GM18507 (cell line): ENCODE measurements around the gene SYTL2.

Experiments used
- DNase-seq: peaks from one replicate; pipeline ENCODE4 v3.0.0; 2011; ENCODE audit warnings: low read depth; ENCODE audit not compliant: insufficient read length; ENCODE audit errors: extremely low spot score
- FAIRE-seq: peaks from 2 replicates; lab custom pipeline; 2011; peaks lifted over from hg19 to GRCh38; lab: Jason Lieb, UNC

SYTL2 gene

GRCh38 chr11:85827748-85828639, 17.1 kb upstream of the SYTL2 start:
- DNase-seq (no peak), FAIRE-seq (no peak)

DNA sequence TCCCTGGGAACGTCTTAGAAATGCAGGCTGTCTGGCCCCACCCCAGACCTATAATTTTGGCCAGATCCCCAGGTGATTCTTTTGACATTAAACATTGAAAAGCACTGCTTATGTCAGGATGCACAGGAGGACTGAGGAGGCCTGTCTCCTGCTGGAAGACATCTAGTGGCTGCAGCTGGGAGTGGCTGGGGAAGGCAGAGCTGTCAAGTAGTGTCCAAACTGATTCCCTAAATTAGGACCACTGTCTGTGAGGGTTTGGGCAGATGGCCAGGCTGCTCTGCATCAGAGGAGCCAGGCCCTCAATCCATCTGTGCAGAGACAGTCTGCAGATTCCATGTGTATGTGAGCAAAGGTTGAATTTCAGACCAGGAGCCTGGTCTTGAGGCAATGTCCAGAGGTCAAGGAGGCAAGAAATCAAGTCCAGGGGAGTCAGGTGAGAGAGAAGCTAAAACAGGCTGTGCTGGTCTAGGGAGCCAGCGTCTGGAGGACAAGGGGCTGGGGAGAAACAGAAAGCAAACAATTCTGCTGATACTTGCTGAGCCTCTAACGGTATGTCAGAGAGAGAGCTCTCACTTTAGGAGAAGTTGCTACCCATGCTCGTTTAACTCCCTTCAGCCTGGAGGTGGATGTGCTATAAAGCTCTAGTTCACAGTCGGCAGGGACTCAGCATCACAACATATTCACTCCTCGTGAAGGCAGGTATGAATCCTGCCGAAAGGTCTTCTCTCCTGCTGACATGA, 15.3 kb upstream of the SYTL2 start:
- FAIRE-seq (no peak), DNase-seq (no peak)

DNA sequence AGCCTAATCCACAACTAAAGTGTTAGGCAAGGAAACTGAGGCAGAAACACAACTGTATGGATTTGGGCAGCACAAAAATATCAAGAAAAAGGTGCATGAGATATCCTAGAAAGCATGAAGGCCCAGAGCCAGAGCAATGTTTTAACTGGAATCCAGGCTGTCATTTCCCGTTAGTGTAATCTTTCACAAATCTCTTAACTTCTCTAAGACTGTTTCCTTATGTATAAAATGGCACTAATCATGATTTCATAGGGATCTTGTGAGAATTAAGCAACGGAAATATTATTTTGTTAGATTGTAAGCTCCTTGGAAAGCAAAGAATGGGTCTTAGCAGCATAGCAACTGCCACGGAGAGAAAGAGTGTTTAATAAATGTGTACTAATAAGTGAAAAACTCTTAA, 14.7 kb upstream of the SYTL2 start:
- DNase-seq (no peak), FAIRE-seq (no peak)

DNA sequence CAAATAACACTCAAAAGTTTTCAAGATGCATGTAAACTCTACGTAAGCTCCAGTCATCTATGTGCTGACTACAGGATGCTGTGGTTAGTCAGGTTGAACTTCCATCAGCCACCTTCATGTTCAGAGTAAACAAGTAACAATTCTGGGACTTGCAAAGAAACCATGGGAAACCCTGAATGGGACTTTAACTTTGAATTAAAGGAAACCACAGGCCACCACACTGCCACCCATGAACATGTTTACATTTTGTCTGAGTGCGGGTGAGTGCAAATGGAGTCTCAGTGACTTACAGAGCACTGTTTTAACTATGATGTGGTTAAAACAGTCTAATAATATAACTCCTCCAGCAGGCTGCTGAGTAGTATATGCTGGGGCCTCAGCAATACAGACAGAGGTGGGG, 12.9 kb upstream of the SYTL2 start:
- DNase-seq (no peak), FAIRE-seq (no peak)

DNA sequence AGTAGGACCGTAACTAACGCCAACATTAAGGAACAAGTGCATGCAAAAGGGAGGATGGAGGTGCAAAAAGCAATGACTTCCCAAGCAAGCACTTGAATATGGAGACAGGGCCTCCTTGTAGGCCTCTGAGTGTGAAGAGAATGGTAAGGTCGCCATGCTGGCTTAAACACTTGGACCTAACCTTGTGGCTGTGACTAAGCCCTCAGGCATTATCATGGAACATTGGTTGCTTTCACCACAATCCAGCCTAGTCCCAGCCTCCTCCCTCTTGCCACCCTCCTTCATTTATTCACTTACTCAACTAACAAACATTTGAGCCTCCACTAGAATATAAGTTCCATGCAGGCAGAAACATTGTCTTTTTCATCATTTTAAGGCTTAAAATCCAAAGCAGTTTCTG, 11.9 kb upstream of the SYTL2 start:
- DNase-seq (no peak), FAIRE-seq (no peak)

DNA sequence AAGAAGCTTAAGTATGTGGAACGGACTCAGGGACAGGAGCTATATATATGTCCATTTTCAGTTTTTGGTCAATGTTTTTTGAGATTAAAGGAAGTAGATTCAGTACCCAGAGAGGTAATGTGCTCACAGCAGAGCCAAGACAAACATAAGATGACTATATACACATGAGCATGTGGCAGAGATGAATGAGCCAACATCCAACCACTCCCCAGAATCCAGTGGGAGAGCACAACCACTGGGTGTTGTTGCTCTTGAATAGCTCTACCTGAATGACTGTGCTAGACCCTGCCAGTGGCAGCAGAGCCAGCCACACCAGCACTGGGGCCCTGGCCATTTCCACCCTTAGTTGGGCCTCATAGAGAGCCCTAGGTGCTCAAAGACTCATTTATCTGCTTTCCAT, 10.7 kb upstream of the SYTL2 start:
- FAIRE-seq (no peak), DNase-seq (no peak)

- FAIRE-seq = no peak
- DNase-seq = no peak
Observed at GRCh38 chr11:85819441-85819840, 8.5 kb upstream of the SYTL2 start.

DNA sequence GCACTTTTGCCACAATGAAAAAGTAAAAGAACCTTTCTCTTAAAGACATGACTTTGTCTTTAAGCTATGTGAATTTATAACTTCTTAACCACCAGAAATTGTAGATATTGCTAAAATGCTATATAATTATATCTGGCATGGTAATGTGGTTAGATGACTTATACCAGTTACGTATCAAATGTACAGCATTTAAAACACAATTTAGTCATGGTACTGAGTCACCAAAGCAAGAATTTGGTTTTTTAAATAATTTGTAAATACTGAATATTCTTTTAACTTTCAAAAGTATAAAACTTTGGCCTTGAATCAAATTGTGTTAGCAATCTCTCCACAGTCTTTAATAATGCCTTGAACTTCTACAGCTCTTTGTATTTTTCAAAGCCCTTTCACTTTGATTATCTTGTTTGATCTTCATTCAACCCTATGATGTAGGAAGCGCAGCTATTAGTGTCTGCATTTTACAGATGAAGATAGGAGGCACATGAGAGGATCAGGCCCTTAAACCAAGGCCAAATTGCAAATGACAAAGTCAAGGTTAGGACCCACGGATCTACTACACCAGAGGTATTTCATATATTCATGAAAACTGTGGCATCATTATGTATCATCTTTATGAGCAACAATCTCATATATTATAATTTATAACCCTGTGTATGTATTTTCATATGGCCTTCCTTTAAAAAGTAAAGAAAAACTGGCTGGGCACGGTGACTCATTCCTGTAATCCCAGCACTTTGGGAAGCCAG, 4.4 kb upstream of the SYTL2 start:
- DNase-seq = no peak
- FAIRE-seq = no peak

DNA sequence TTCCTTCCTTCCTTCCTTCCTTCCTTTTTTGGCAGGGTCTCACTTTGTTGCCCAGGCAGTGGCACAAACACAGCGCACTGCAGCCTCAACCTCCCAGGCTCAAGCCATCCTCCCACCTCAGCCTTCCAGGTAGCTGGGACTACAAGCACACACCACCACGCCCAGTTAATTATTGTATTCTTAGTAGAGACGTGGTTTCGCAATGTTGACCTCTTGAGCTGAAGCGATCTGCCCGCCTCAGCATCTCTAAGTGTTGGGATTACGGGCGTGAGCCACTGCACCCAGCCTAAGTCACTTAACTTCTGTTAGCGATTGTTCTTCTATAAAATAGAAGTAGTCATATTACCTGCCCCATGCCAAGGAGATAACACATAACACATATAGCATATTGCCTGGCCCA, 2.8 kb upstream of the SYTL2 start:
- FAIRE-seq (no peak), DNase-seq (no peak)

DNA sequence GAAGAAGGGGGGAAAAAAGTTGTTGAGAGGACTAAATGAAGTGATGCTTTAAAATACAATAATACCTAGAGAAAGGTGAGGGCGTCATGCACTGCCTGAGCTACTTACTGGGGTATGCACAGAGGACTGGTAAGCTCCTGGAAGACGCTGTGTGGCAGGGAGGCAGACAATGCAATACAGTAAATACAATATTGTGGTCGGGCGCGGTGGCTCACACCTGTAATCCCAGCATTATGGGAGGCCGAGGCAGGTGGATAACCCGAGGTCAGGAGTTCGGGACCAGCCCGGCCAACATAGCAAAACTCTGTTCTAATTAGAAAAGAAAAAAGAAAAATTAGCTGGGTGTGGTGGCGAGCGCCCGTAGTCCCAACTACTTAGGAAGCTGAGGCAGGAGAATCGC, 683 bp upstream of the SYTL2 start:
- FAIRE-seq (no peak), DNase-seq (no peak)

DNA sequence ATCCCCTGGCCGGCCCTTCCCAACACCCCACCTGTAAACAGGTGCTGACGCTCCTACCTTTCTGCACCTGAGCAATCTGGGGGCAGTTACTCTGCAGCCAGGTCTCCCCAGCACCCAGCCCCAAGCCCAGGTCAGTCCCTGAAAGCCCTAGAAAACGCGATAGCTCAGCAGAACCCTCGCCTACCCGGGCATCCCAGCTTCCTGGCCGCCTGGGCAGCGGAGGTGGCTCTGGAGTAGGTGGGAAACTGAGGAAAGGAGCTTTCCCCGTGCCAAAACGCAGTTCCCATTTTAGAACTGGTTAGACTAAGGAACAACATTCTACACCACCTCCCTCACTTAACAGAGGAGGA, 445 bp downstream of the SYTL2 start:
- FAIRE-seq = no peak
- DNase-seq = no peak

DNA sequence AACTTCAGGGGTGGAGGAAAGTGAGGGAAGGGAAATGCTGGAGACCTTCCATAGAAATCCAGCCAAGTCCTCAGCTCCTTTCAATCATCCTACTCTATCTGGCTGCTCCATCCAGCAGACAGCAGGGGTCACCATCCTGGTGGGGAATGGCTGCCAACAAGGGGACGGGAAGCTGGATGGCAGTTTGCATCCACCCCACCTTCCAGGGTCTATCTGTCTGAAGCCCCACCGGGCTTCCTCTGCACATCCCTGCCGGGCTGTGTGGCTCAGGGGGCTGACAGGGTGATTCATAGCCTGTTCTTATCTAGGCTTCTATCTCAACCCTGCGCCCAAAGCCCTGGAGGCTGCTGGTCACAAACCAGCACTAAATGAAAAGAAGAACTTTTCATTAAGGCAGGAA, 1.1 kb downstream of the SYTL2 start:
- FAIRE-seq = no peak
- DNase-seq = no peak

GRCh38 chr11:85809191-85809590, 1.8 kb downstream of the SYTL2 start:
- DNase-seq (no peak), FAIRE-seq (no peak)

- FAIRE-seq = no peak
- DNase-seq = no peak
Observed at GRCh38 chr11:85806876-85807275, 4.1 kb downstream of the SYTL2 start.

DNA sequence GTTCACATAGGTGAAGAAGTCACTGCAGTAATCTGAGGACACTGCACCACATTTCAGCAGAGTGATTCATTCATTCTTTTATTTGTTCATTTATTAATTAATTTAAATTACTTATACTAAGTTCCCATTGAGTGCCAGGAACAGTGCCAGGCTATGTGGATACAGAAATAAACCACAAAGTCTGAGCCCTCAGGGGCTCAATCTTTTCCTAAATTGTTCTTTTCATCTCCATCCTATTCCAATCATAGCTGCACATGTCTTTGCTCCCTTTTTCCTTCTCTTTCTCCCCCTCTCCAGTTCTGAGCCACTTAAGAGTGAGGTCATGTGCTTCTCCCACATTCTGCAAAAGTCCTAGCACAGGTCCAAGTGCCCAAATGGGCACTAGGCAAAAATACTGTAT, 4.9 kb downstream of the SYTL2 start:
- DNase-seq (no peak), FAIRE-seq (no peak)

DNA sequence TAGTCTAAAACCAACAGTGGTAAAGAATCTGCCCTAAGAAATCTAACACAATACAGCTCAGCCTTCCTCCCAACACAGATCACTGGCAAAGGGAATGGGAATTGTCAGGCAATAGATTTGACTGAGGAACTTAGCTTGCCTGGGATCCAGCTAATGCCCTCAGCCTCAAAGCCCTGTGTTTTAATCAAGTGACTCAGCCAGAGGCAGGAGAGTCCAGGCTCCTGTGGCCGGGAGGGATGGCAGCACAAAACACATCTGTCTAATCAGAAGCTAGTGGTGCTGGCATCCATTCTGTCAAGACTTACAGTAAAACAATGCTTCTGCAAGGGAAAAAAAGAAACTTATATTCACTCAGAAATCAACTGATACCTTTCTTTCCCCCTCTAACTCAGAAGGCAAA, 5.6 kb downstream of the SYTL2 start:
- FAIRE-seq (no peak), DNase-seq (no peak)

- no peak for DNase-seq
- no peak for FAIRE-seq
Observed at GRCh38 chr11:85803920-85804319, 7.0 kb downstream of the SYTL2 start.

DNA sequence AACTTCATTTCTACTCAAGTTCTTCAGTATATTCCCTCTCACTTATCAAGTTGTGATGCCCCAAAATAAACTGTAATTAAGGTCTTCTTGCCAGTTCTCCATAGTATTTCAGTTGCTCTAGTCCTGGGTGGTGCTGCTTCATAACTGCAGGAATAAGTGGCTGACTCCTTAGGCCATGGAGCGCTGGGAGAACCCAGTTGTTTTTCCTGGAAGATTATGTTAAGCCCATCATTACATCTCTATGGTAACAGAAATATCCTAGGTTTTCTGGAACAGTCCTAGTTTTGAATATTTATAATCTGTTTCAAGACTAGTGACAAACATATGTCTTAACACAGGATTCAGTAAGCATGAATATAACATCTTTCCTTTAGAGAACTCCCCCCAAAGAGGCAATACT, 7.6 kb downstream of the SYTL2 start:
- FAIRE-seq = no peak
- DNase-seq = no peak

DNA sequence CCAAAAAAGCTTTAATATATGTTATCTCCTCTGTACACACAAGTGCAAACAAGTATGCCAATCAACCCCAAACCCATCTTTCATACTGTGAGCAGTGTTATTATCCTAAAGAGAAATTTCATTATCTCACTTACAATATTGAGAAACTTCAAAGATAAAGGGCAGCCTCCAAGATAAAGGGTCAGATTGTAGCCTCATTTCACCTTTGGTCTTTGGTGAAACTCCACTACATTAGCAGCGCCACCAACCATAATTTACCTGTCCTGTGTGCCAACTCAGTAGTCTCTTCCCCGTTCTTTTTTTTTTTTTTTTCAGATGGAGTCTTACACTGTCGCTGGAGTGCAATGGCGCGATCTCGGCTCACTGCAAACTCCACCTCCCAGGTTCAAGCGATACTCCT, 9.4 kb downstream of the SYTL2 start:
- DNase-seq (no peak), FAIRE-seq (no peak)

DNA sequence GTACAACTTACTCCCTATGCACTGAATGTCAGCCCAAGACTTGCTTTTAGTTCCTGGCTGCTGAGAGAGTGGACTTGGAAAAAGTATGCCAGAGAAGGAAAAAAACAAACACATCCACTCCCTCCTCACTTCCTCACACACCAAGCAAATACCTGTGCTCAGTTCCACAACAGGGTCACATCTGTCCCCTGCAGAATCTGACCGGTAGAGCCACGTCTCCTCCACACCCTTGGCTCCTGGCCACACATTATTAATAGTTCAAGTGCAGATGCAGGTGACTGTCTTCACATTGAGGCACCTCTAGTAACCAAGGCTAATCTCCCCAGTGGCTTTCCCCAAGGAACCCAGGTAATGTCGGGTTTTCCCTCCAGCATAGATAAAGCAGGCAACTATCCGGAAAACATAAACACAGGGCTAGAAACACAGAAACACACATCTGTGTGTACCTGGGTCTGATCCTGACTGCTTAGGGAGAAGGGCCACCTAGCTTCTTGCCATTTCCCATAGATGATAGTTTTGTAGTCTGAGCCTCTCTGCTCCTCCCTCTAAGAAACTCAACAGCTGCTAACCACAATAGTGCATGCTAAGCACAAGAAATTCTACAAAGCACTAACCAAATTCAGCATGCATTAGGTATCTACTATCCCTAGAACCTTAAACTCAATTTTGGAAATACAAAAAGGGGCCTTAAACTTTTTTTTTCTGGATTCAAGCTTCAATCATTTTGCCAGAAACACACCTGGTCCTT, 10.2 kb downstream of the SYTL2 start:
- FAIRE-seq (no peak), DNase-seq (no peak)
